H9 (cell line): ENCODE measurements around the gene MEFV. TPM values are rescaled to one million over a fixed set of nuclear protein-coding genes. Genes with fewer than 3 reads are reported as not detected.

Source experiments
- DNase-seq: peaks from one replicate; pipeline ENCODE4 v3.0.0-alpha.2; 2017
- H2AFZ ChIP-seq: one replicate; pipeline ENCODE4 v1.6.1; 2013; ENCODE audit warnings: mild to moderate bottlenecking, low read length, control low read depth, moderate library complexity
- H2AK5ac ChIP-seq: 2 replicates; pipeline ENCODE4 v1.6.1; 2013; ENCODE audit warnings: low read length, control low read depth, mixed read lengths; ENCODE audit not compliant: insufficient read length
- H2BK120ac ChIP-seq: one replicate; pipeline ENCODE4 v1.6.1; 2013; ENCODE audit warnings: low read depth, mild to moderate bottlenecking, low read length, control low read depth, inconsistent platforms; ENCODE audit not compliant: poor library complexity, severe bottlenecking
- H2BK12ac ChIP-seq: 2 replicates; pipeline ENCODE4 v1.6.1; 2013; ENCODE audit warnings: low read length, control low read depth, mixed read lengths, low read depth; ENCODE audit not compliant: insufficient read length
- H2BK15ac ChIP-seq: 2 replicates; pipeline ENCODE4 v1.6.1; 2013; ENCODE audit warnings: low read depth, low read length, control low read depth
- H2BK20ac ChIP-seq: one replicate; pipeline ENCODE4 v1.6.1; 2013; ENCODE audit warnings: low read depth, mild to moderate bottlenecking, low read length, control low read depth, inconsistent platforms; ENCODE audit not compliant: poor library complexity, severe bottlenecking
- H2BK5ac ChIP-seq: 2 replicates; pipeline ENCODE4 v1.6.1; 2013; ENCODE audit warnings: low read length, control low read depth, mixed read lengths; ENCODE audit not compliant: insufficient read length
- H3K14ac ChIP-seq: 2 replicates; pipeline ENCODE4 v1.6.1; 2013; ENCODE audit warnings: low read length, control low read depth; ENCODE audit not compliant: insufficient read depth
- H3K18ac ChIP-seq: 2 replicates; pipeline ENCODE4 v1.6.1; 2013; ENCODE audit warnings: low read depth, mild to moderate bottlenecking, mixed read lengths, low read length, control low read depth; ENCODE audit not compliant: insufficient read length
- H3K23ac ChIP-seq: 2 replicates; pipeline ENCODE4 v1.6.1; 2013; ENCODE audit warnings: low read length, control low read depth, mixed read lengths, low read depth; ENCODE audit not compliant: insufficient read length
- H3K23me2 ChIP-seq: 2 replicates; pipeline ENCODE4 v1.6.1; 2013; ENCODE audit warnings: low read depth, mild to moderate bottlenecking, mixed read lengths, low read length, control low read depth; ENCODE audit not compliant: insufficient read length, poor library complexity, severe bottlenecking
- H3K27ac ChIP-seq: 2 replicates; pipeline ENCODE4 v1.5.1; 2013; ENCODE audit warnings: low read length, control low read depth, mixed read lengths, low read depth; ENCODE audit not compliant: insufficient read length
- H3K27me3 ChIP-seq: 2 replicates; pipeline ENCODE4 v1.6.1; 2013; ENCODE audit warnings: low read length, control low read depth, inconsistent platforms; ENCODE audit not compliant: insufficient read depth
- H3K4ac ChIP-seq: 2 replicates; pipeline ENCODE4 v1.6.1; 2013; ENCODE audit warnings: low read depth, mild to moderate bottlenecking, control low read depth, inconsistent platforms, low read length, moderate library complexity
- H3K4me1 ChIP-seq: 2 replicates; pipeline ENCODE4 v1.6.1; 2013; ENCODE audit warnings: low read length, control low read depth, inconsistent platforms; ENCODE audit not compliant: insufficient read depth
- H3K4me2 ChIP-seq: 2 replicates; pipeline ENCODE4 v1.6.1; 2013; ENCODE audit warnings: low read length, control low read depth, mixed read lengths; ENCODE audit not compliant: insufficient read length, insufficient read depth
- H3K56ac ChIP-seq: 2 replicates; pipeline ENCODE4 v1.6.1; 2013; ENCODE audit warnings: low read depth, mild to moderate bottlenecking, mixed read lengths, low read length, control low read depth; ENCODE audit not compliant: insufficient read length
- H3K79me1 ChIP-seq: 2 replicates; pipeline ENCODE4 v1.6.1; 2013; ENCODE audit warnings: low read depth, mild to moderate bottlenecking, moderate library complexity, low read length, control low read depth, inconsistent platforms; ENCODE audit not compliant: insufficient read depth, poor library complexity, severe bottlenecking
- H3K79me2 ChIP-seq: 2 replicates; pipeline ENCODE4 v1.6.1; 2013; ENCODE audit warnings: low read length, control low read depth, inconsistent platforms; ENCODE audit not compliant: insufficient read depth
- H3K9ac ChIP-seq: 2 replicates; pipeline ENCODE4 v1.6.1; 2013; ENCODE audit warnings: low read length, control low read depth, mixed read lengths; ENCODE audit not compliant: insufficient read length; ENCODE audit errors: extremely low read depth
- H3K9me3 ChIP-seq: one replicate; pipeline ENCODE4 v1.6.1; 2013; ENCODE audit warnings: low read depth, low read length, inconsistent platforms; ENCODE audit not compliant: control insufficient read depth
- H3T11ph ChIP-seq: one replicate; pipeline ENCODE4 v1.6.1; 2013; ENCODE audit warnings: mild to moderate bottlenecking, low read length, control low read depth, inconsistent platforms
- H4K20me1 ChIP-seq: one replicate; pipeline ENCODE4 v1.6.1; 2013; ENCODE audit not compliant: control insufficient read depth, insufficient read length, insufficient read depth
- H4K5ac ChIP-seq: 2 replicates; pipeline ENCODE4 v1.6.1; 2013; ENCODE audit warnings: low read depth, mild to moderate bottlenecking, mixed read lengths, low read length, control low read depth; ENCODE audit not compliant: insufficient read length
- H4K8ac ChIP-seq: replicated peaks from 2 replicates; pipeline ENCODE4 v1.6.1; 2013; ENCODE audit warnings: low read length, control low read depth, mixed read lengths, low read depth; ENCODE audit not compliant: insufficient read length
- H4K91ac ChIP-seq: 2 replicates; pipeline ENCODE4 v1.6.1; 2013; ENCODE audit warnings: low read depth, mild to moderate bottlenecking, moderate library complexity, mixed read lengths, low read length, control low read depth; ENCODE audit not compliant: insufficient read length
- H3K27ac Mint-ChIP-seq, 3 experiments: 2 replicates in 2 of 3; 3 replicates in 1 of 3; pipeline ENCODE4 v1.8.0; 2020 to 2021; ENCODE audit warnings: mixed read lengths in 3 of 3, mild to moderate bottlenecking in 1 of 3, moderate library complexity in 1 of 3
- H3K27me3 Mint-ChIP-seq: 2 replicates; pipeline ENCODE4 v1.8.0; 2021; ENCODE audit warnings: low read depth, mild to moderate bottlenecking, moderate library complexity, mixed read lengths
- H3K36me3 Mint-ChIP-seq, 3 experiments: 2 replicates in 2 of 3; 3 replicates in 1 of 3; pipeline ENCODE4 v1.8.0; 2020 to 2021; ENCODE audit warnings: low read depth in 3 of 3, mixed read lengths in 3 of 3; ENCODE audit not compliant: insufficient read depth in 1 of 3
- H3K4me1 Mint-ChIP-seq, 2 experiments: 2 replicates each; pipeline ENCODE4 v1.8.0; 2020; ENCODE audit warnings: mixed read lengths in 2 of 2
- H3K4me3 Mint-ChIP-seq, 2 experiments: 2 replicates in 1 of 2; 3 replicates in 1 of 2; pipeline ENCODE4 v1.8.0; 2020 to 2021; ENCODE audit warnings: mild to moderate bottlenecking in 2 of 2, mixed read lengths in 2 of 2, moderate library complexity in 1 of 2
- H3K9me3 Mint-ChIP-seq, 2 experiments: 2 replicates in 1 of 2; 3 replicates in 1 of 2; pipeline ENCODE4 v1.8.0; 2020; ENCODE audit warnings: mild to moderate bottlenecking in 2 of 2, mixed read lengths in 2 of 2, moderate library complexity in 1 of 2
- WGBS: extraction: QIAGEN DNeasy Blood & Tissue Kit; methylation state at CpG from one replicate; pipeline ENCODE4 v1.1.7; 2013; ENCODE audit warnings: missing lambda C conversion rate, low lambda C conversion rate, mixed read lengths; ENCODE audit not compliant: insufficient read length; ENCODE audit errors: extremely low coverage; 5-methylcytosine and 5-hydroxymethylcytosine counted together
- total RNA-seq: library from RNA; stranded (reverse); gene quantifications from 2 replicates; pipeline ENCODE4 v1.2.1, GENCODE V29; 2021
- TF ChIP-seq, protein P1 (sequence below): fragments of 200-600 bp; sonication (generic); conservative IDR thresholded peaks from 3 replicates; pipeline ENCODE4 v1.8.0; 2021; ENCODE audit warnings: antibody characterized with exemption, mild to moderate bottlenecking

The MEFV gene
- total RNA-seq, 1 experiment from 2014 or later, result not detected

DNA sequence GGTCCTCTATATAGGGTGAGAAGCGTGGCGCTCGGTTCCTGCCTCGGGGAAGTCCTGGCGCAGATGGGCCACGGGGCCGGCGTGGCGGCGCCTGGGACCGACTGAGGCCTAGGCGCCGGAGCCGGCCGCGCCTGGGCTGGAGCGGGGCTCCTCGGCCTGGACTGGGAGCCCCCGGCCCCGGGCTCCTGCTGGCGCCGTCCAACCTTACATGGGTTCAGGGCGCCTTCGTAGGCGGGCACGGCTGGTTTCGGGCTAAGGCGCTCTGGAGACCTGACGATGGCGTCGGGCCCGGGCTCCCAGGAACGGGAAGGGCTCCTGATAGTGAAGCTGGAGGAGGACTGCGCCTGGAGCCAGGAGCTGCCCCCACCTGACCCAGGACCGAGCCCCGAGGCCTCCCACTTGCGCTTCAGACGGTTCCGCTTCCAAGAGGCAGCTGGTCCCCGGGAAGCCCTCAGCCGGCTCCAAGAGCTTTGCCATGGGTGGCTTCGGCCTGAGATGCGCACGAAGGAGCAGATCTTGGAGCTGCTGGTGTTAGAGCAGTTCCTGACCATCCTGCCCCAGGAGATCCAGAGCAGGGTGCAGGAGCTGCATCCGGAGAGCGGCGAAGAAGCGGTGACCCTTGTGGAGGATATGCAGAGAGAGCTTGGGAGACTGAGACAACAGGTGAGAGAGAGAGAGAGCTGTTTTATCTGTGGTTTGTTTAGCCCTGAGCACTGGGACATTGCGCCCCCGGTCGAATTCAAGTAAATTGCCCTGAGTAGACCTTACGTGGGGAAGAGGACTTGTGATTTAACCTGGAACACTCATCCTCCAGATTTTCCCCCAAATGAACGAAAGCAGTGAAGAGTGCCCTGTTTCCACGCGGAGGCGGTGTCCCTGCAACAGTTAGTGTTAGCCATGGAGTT lies 27.4 kb upstream of the MEFV start:
- TF ChIP-seq, protein P1, sequence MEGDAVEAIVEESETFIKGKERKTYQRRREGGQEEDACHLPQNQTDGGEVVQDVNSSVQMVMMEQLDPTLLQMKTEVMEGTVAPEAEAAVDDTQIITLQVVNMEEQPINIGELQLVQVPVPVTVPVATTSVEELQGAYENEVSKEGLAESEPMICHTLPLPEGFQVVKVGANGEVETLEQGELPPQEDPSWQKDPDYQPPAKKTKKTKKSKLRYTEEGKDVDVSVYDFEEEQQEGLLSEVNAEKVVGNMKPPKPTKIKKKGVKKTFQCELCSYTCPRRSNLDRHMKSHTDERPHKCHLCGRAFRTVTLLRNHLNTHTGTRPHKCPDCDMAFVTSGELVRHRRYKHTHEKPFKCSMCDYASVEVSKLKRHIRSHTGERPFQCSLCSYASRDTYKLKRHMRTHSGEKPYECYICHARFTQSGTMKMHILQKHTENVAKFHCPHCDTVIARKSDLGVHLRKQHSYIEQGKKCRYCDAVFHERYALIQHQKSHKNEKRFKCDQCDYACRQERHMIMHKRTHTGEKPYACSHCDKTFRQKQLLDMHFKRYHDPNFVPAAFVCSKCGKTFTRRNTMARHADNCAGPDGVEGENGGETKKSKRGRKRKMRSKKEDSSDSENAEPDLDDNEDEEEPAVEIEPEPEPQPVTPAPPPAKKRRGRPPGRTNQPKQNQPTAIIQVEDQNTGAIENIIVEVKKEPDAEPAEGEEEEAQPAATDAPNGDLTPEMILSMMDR, result no peak
- Histone ChIP-seq H2AK5ac (no peak overlapping the region), H3K9me3 (peaks cover 22% of the 10 kb centered on the region), H3K23me2 (peaks cover 11% of the 10 kb centered on the region), H3K56ac (no peak overlapping the region), H4K8ac (no peak overlapping the region), H4K20me1 (peaks cover 5% of the 10 kb centered on the region), H3T11ph (no peak overlapping the region), H3K4ac (no peak overlapping the region), H3K23ac (no peak overlapping the region), H2BK5ac (no peak overlapping the region), H3K27ac (no peak overlapping the region), H4K91ac (no peak overlapping the region), H4K5ac (no peak overlapping the region), H2AFZ (no peak overlapping the region), H3K79me2 (peaks cover 29% of the 10 kb centered on the region), H3K9ac (peak overlapping the region; percentile 82), H3K27me3 (no peaks in the 10 kb centered on the region), H3K18ac (peak overlapping the region; percentile 64), H2BK120ac (no peak overlapping the region), H3K14ac (peak overlapping the region; percentile 75; the same call in 1 of the 2 replicates), H2BK20ac (no peak overlapping the region), H2BK15ac (no peak overlapping the region), H3K4me2 (peak overlapping the region; percentile 85), H2BK12ac (no peak overlapping the region), H3K79me1 (peaks cover 12% of the 10 kb centered on the region), H3K4me1 (no peaks in the 10 kb centered on the region)
- H3K27me3 Mint-ChIP-seq, result peaks cover 6% of the 10 kb centered on the region
- H3K9me3 Mint-ChIP-seq, result peaks cover 33 to 44% of the 10 kb centered on the region in 2 experiments
- H3K4me3 Mint-ChIP-seq, result peak overlapping the region; percentile 96 to 98
- DNase-seq, result no peak
- peaks cover 47 to 50% (median 49%) of the 10 kb centered on the region in 3 experiments for H3K36me3 Mint-ChIP-seq
- H3K4me1 Mint-ChIP-seq, result peaks cover 18 to 24% of the 10 kb centered on the region in 2 experiments
- H3K27ac Mint-ChIP-seq, result peak overlapping the region; percentile 99
- whole genome bisulfite sequencing, result no CpG with 5 or more reads among the region's 56 CpGs
